Skeletal muscle tissue (tissue), 4 donors: ENCODE measurements around the gene SSR3. TPM values are rescaled to one million over a fixed set of nuclear protein-coding genes. Genes with fewer than 3 reads are reported as not detected.
A peak's percentile ranks its signal among the peaks of the same experiment; 100 is the strongest.

Source experiments
- H3K27ac ChIP-seq: one replicate; pipeline ENCODE4 v1.7.0; 2013; ENCODE audit warnings: mild to moderate bottlenecking, low read depth, low read length, inconsistent platforms
- H3K27me3 ChIP-seq, 3 donors: one replicate each; pipeline ENCODE4 v1.7.0; 2013; ENCODE audit warnings: low read length in 3 of 3; ENCODE audit not compliant: control insufficient read depth in 3 of 3, insufficient read depth in 3 of 3
- H3K36me3 ChIP-seq, 3 donors: one replicate each; pipeline ENCODE4 v1.7.0; 2013; ENCODE audit warnings: low read length in 3 of 3; ENCODE audit not compliant: control insufficient read depth in 3 of 3, insufficient read depth in 3 of 3
- H3K4me1 ChIP-seq, 3 donors: one replicate each; pipeline ENCODE4 v1.7.0; 2013; ENCODE audit warnings: low read length in 3 of 3, mild to moderate bottlenecking in 3 of 3; ENCODE audit not compliant: control insufficient read depth in 3 of 3, insufficient read depth in 3 of 3
- H3K4me3 ChIP-seq, 3 donors: one replicate each; pipeline ENCODE4 v1.7.0; 2013; ENCODE audit warnings: low read length in 3 of 3
- H3K9ac ChIP-seq, 3 donors: one replicate each; pipeline ENCODE4 v1.7.0; 2013; ENCODE audit warnings: low read length in 3 of 3, mild to moderate bottlenecking in 3 of 3, moderate library complexity in 2 of 3, low read depth in 1 of 3
- H3K9me3 ChIP-seq, 3 donors: one replicate each; pipeline ENCODE4 v1.7.0; 2013; ENCODE audit warnings: low read length in 3 of 3; ENCODE audit not compliant: control insufficient read depth in 3 of 3
- total RNA-seq: library from RNA; depleted of rRNA; stranded (reverse); fragments of >200 nt; gene quantifications from one replicate; pipeline ENCODE4 v1.2.3, GENCODE V29; 2014
- donor health status: Osteomylitis.

SSR3 gene
- total RNA-seq, 1 donor from 2014 or later: 71.5 TPM

- no peaks in the 10 kb centered on the region for H3K27me3 ChIP-seq
- peaks cover 6 to 13% (median 8%) of the 10 kb centered on the region in 3 donors for H3K36me3 ChIP-seq
- no peaks in the 10 kb centered on the region for H3K9me3 ChIP-seq
- peak overlapping the region; percentile 80 for H3K27ac ChIP-seq
- H3K4me1 ChIP-seq: peaks cover 12 to 24% (median 19%) of the 10 kb centered on the region in 3 donors
- H3K4me3 ChIP-seq: peak overlapping the region; percentile 93 to 97 (median 94)
- peak overlapping the region; percentile 85 to 94 (median 91) for H3K9ac ChIP-seq
These were observed 439 bp downstream of the SSR3 start for GRCh38 chr3:156554515-156554841.

- H3K36me3 ChIP-seq: peaks cover 6 to 15% (median 11%) of the 10 kb centered on the region in 3 donors
- H3K9ac ChIP-seq: peak overlapping the region; percentile 85 to 94 (median 91)
- H3K27ac ChIP-seq: peak overlapping the region; percentile 80
- H3K9me3 ChIP-seq: no peaks in the 10 kb centered on the region
- no peaks in the 10 kb centered on the region for H3K27me3 ChIP-seq
- peaks cover 12 to 24% (median 19%) of the 10 kb centered on the region in 3 donors for H3K4me1 ChIP-seq
- H3K4me3 ChIP-seq: peak overlapping the region; percentile 93 to 97 (median 94)
These were observed 1.1 kb downstream of the SSR3 start for GRCh38 chr3:156553705-156554356.

- H3K36me3 ChIP-seq: peaks cover 10 to 17% (median 11%) of the 10 kb centered on the region in 3 donors
- H3K27ac ChIP-seq: no peak overlapping the region
- H3K4me1 ChIP-seq: peaks cover 14 to 24% (median 23%) of the 10 kb centered on the region in 3 donors
- no peaks in the 10 kb centered on the region for H3K9me3 ChIP-seq
- H3K4me3 ChIP-seq: no peak overlapping the region
- H3K27me3 ChIP-seq: no peaks in the 10 kb centered on the region
- H3K9ac ChIP-seq: peak overlapping the region in 1 of 3 donors; percentile 28
These were observed 1.9 kb downstream of the SSR3 start for GRCh38 chr3:156552973-156553372.

- no peak overlapping the region for H3K4me3 ChIP-seq
- no peak overlapping the region for H3K9ac ChIP-seq
- H3K27ac ChIP-seq: no peak overlapping the region
- H3K36me3 ChIP-seq: peaks cover 10 to 22% (median 11%) of the 10 kb centered on the region in 3 donors
- H3K9me3 ChIP-seq: no peaks in the 10 kb centered on the region
- no peaks in the 10 kb centered on the region for H3K27me3 ChIP-seq
- peaks cover 15 to 30% (median 24%) of the 10 kb centered on the region in 3 donors for H3K4me1 ChIP-seq
These were observed 3.2 kb downstream of the SSR3 start for GRCh38 chr3:156551746-156552145.

GRCh38 chr3:156551261-156551660, 3.7 kb downstream of the SSR3 start:
- Histone ChIP-seq H3K27me3 (no peaks in the 10 kb centered on the region), H3K4me3 (no peak overlapping the region), H3K9ac (no peak overlapping the region), H3K36me3 (peaks cover 10 to 22% (median 11%) of the 10 kb centered on the region in 3 donors), H3K27ac (no peak overlapping the region), H3K4me1 (peaks cover 15 to 30% (median 24%) of the 10 kb centered on the region in 3 donors), H3K9me3 (no peaks in the 10 kb centered on the region)

- Histone ChIP-seq H3K4me3 (no peak overlapping the region), H3K9ac (no peak overlapping the region), H3K36me3 (peaks cover 10 to 26% (median 11%) of the 10 kb centered on the region in 3 donors), H3K27me3 (no peaks in the 10 kb centered on the region), H3K9me3 (no peaks in the 10 kb centered on the region), H3K27ac (no peak overlapping the region), H3K4me1 (peaks cover 14 to 30% (median 17%) of the 10 kb centered on the region in 3 donors)
These were observed 6.0 kb downstream of the SSR3 start for GRCh38 chr3:156548902-156549301.

- no peaks in the 10 kb centered on the region for H3K27me3 ChIP-seq
- H3K9me3 ChIP-seq: no peaks in the 10 kb centered on the region
- peaks cover 9 to 25% (median 11%) of the 10 kb centered on the region in 3 donors for H3K4me1 ChIP-seq
- peaks cover 10 to 29% (median 11%) of the 10 kb centered on the region in 3 donors for H3K36me3 ChIP-seq
- no peak overlapping the region for H3K9ac ChIP-seq
- H3K4me3 ChIP-seq: no peak overlapping the region
- H3K27ac ChIP-seq: no peak overlapping the region
These were observed 6.8 kb downstream of the SSR3 start for GRCh38 chr3:156548041-156548687.

- Histone ChIP-seq H3K4me3 (no peak overlapping the region), H3K27ac (no peak overlapping the region), H3K4me1 (peaks cover 8 to 23% (median 12%) of the 10 kb centered on the region in 3 donors), H3K36me3 (peaks cover 10 to 29% (median 11%) of the 10 kb centered on the region in 3 donors), H3K27me3 (no peaks in the 10 kb centered on the region), H3K9me3 (no peaks in the 10 kb centered on the region), H3K9ac (no peak overlapping the region)
These were observed 7.3 kb downstream of the SSR3 start for GRCh38 chr3:156547637-156548036.

GRCh38 chr3:156543043-156543555, 11.8 kb downstream of the SSR3 start:
- Histone ChIP-seq H3K4me3 (no peak overlapping the region), H3K27me3 (no peaks in the 10 kb centered on the region), H3K9ac (no peak overlapping the region), H3K9me3 (no peaks in the 10 kb centered on the region), H3K27ac (no peak overlapping the region), H3K36me3 (peaks cover 3 to 24% (median 5%) of the 10 kb centered on the region in 3 donors), H3K4me1 (peaks cover 0 to 18% (median 7%) of the 10 kb centered on the region in 3 donors)
